HEK293 (cell line): ENCODE results near the gene UBR4.

Source experiments
- CTCF ChIA-PET: fragments of 350-600 bp; formaldehyde crosslinking; extraction: SDS; loops from one replicate; lab custom pipeline; 2021; ENCODE audit warnings: antibody characterized with exemption; lab: Yijun Ruan, JAX
- POLR2A ChIA-PET: fragments of 300-600 bp; formaldehyde crosslinking; extraction: SDS; loops from one replicate; lab custom pipeline; 2020; ENCODE audit warnings: antibody characterized with exemption, inconsistent platforms; lab: Yijun Ruan, JAX
- H3K27ac ChIP-seq: fragments of 200-500 bp; sonication (Bioruptor generic); 2 replicates; pipeline ENCODE4 v1.5.1; 2014; ENCODE audit warnings: low read depth, low read length, control low read depth, inconsistent platforms; ENCODE audit errors: extremely low read depth
- H3K36me3 ChIP-seq, 2 experiments: fragments of 200-500 bp in 1 of 2; sonication (Bioruptor generic) in 1 of 2; 1 replicate in 1 of 2; 2 replicates in 1 of 2; pipeline ENCODE4 v1.5.1; 2014 to 2017; ENCODE audit warnings: inconsistent platforms in 2 of 2, low read length in 2 of 2; ENCODE audit not compliant: control insufficient read depth in 2 of 2, insufficient read depth in 1 of 2
- H3K4me1 ChIP-seq: fragments of 200-500 bp; sonication (Bioruptor generic); 2 replicates; pipeline ENCODE4 v1.5.1; 2014; ENCODE audit warnings: mild to moderate bottlenecking, low read length, inconsistent platforms; ENCODE audit not compliant: control insufficient read depth, insufficient read depth
- H3K4me3 ChIP-seq: 2 replicates; pipeline ENCODE4 v1.5.1; 2011; ENCODE audit warnings: low read depth, mild to moderate bottlenecking, control low read depth, low read length, moderate library complexity
- H3K9me3 ChIP-seq: fragments of 200-500 bp; sonication (Bioruptor generic); 2 replicates; pipeline ENCODE4 v1.5.1; 2014; ENCODE audit warnings: low read depth, low read length, inconsistent platforms; ENCODE audit not compliant: control insufficient read depth, insufficient read depth
- FEZF1 ChIP-seq: fragments of 450-650 bp; formaldehyde crosslinking; IDR thresholded peaks from 2 replicates; pipeline ENCODE4 v1.5.1; 2016; ENCODE audit warnings: missing biosample characterization, missing genetic modification characterization
- KLF16 ChIP-seq: fragments of 450-650 bp; formaldehyde crosslinking; IDR thresholded peaks from 2 replicates; pipeline ENCODE4 v1.5.1; 2017; ENCODE audit warnings: missing biosample characterization, missing genetic modification characterization
- PRDM6 ChIP-seq: fragments of 450-650 bp; formaldehyde crosslinking; IDR thresholded peaks from 2 replicates; pipeline ENCODE4 v1.5.1; 2017; ENCODE audit warnings: missing biosample characterization, missing genetic modification characterization
- SP3 ChIP-seq: fragments of 450-650 bp; formaldehyde crosslinking; IDR thresholded peaks from 2 replicates; pipeline ENCODE4 v1.5.1; 2016; ENCODE audit warnings: missing biosample characterization, missing genetic modification characterization
- ZNF132 ChIP-seq: fragments of 450-650 bp; formaldehyde crosslinking; IDR thresholded peaks from 2 replicates; pipeline ENCODE4 v1.5.1; 2017; ENCODE audit warnings: missing biosample characterization, missing genetic modification characterization, borderline replicate concordance
- ZNF133 ChIP-seq: fragments of 450-650 bp; formaldehyde crosslinking; IDR thresholded peaks from 2 replicates; pipeline ENCODE4 v1.5.1; 2016; ENCODE audit warnings: missing biosample characterization, missing genetic modification characterization
- ZNF157 ChIP-seq: fragments of 450-650 bp; formaldehyde crosslinking; IDR thresholded peaks from 2 replicates; pipeline ENCODE4 v1.5.1; 2016; ENCODE audit warnings: missing biosample characterization, missing genetic modification characterization
- ZNF16 ChIP-seq: fragments of 450-650 bp; formaldehyde crosslinking; IDR thresholded peaks from 2 replicates; pipeline ENCODE4 v1.5.1; 2016; ENCODE audit warnings: low read depth, missing biosample characterization, missing genetic modification characterization
- ZNF292 ChIP-seq: fragments of 450-650 bp; formaldehyde crosslinking; IDR thresholded peaks from 2 replicates; pipeline ENCODE4 v1.5.1; 2016; ENCODE audit warnings: low read depth, missing biosample characterization, missing genetic modification characterization, borderline replicate concordance
- ZNF426 ChIP-seq: fragments of 450-650 bp; formaldehyde crosslinking; IDR thresholded peaks from 2 replicates; pipeline ENCODE4 v1.5.1; 2017; ENCODE audit warnings: missing biosample characterization, missing genetic modification characterization, mild to moderate bottlenecking, inconsistent platforms, moderate library complexity
- ZNF473 ChIP-seq: fragments of 450-650 bp; formaldehyde crosslinking; IDR thresholded peaks from 2 replicates; pipeline ENCODE4 v1.5.1; 2017; ENCODE audit warnings: missing biosample characterization, missing genetic modification characterization
- ZNF501 ChIP-seq: fragments of 450-650 bp; formaldehyde crosslinking; IDR thresholded peaks from 2 replicates; pipeline ENCODE4 v1.5.1; 2016; ENCODE audit warnings: missing biosample characterization, missing genetic modification characterization
- ZNF658 ChIP-seq: fragments of 450-650 bp; formaldehyde crosslinking; IDR thresholded peaks from 2 replicates; pipeline ENCODE4; 2016; ENCODE audit warnings: missing biosample characterization, missing genetic modification characterization
- TF ChIP-seq, protein P1 (sequence below): fragments of 450-650 bp; formaldehyde crosslinking; IDR thresholded peaks from 2 replicates; pipeline ENCODE4 v1.5.1; 2016; ENCODE audit warnings: missing biosample characterization, missing genetic modification characterization, low read depth
- TF ChIP-seq, protein P2 (sequence below): IDR thresholded peaks from 2 replicates; pipeline ENCODE4 v1.6.1; 2011; ENCODE audit warnings: mild to moderate bottlenecking, low read depth, low read length, borderline replicate concordance
- TF ChIP-seq, protein P3 (sequence below): fragments of 450-650 bp; formaldehyde crosslinking; IDR thresholded peaks from 2 replicates; pipeline ENCODE4 v1.5.1; 2016; ENCODE audit warnings: missing biosample characterization, missing genetic modification characterization

Gene UBR4

DNA sequence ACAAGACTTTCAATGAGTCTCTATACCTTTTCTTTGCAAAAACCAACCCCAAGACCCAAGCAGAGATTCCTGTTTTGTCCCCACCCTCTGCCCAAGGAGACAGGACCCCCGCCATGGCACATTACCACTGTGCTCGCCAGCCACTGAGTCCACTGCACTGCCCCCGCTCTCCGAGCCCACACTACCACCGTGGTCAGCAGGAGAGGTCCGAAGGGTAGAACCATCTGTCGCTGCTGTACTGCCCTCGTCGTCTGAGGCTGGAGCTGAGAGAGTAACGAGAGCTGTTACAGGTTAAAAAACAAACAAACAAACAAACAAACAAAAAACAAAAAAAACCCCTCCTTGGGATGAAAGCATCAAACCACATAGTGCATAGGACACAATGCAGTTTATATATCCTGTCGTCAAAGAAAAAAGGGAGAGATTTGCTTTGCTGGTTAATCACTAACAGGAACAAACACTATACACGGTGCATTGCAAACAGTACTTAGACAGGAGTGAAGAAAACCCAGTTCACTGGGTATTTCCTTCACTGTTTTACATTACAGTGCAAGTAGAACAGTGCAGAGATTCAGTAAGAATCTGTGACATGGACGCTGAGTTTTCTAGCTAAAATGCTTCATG is 71.0 kb downstream of the UBR4 start (continued):
- no peak for TF ChIP-seq FEZF1 (tag by site-specific recombination)
- no peak for TF ChIP-seq ZNF16 (tag by site-specific recombination)
- TF ChIP-seq ZNF132 (tag by site-specific recombination): no peak

DNA sequence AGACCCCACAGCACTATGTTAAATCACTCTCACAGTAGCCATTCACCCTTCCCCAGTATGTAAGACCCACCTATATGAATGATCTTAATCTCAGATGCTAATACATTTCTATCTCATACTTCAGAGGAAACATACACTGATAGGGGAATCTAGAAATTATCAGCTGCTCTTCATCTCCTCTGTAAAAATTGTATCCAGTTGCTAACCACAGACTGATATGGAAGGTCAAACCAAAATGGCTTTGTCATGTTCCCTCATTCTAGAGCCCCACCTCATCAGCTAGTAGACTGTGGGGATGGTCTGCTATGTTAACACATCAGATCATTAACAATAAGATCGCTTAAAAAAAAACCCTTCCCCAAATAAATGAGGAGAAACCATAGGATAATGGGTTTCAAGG is 71.7 kb downstream of the UBR4 start:
- POLR2A ChIA-PET: no interaction called here
- Histone ChIP-seq H3K4me1 (no peaks in the 10 kb centered on the region), H3K27ac (no peak overlapping the region)

DNA sequence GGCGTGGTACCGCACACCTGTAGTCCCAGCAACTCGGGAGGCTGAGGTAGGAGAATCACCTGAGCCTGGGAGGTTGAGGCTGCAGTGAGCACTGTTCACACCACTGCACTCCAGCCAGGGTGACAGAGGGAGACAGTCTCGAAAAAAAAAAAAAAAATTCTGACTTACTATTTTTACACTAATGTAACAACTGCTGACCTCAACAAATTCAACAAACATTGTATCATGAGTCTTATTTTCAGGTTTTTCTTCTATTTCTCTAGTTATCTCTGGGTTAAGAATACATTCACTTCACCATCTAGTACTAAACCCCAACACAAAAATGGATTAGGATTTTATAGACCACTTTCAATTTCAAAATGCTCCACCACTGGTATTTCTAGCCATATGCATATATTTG is 72.9 kb downstream of the UBR4 start:
- CTCF ChIA-PET: no interaction called here
- no peaks in the 10 kb centered on the region for H3K9me3 ChIP-seq
- peaks cover 61 to 98% of the 10 kb centered on the region in 2 experiments for H3K36me3 ChIP-seq
- TF ChIP-seq, protein P1, sequence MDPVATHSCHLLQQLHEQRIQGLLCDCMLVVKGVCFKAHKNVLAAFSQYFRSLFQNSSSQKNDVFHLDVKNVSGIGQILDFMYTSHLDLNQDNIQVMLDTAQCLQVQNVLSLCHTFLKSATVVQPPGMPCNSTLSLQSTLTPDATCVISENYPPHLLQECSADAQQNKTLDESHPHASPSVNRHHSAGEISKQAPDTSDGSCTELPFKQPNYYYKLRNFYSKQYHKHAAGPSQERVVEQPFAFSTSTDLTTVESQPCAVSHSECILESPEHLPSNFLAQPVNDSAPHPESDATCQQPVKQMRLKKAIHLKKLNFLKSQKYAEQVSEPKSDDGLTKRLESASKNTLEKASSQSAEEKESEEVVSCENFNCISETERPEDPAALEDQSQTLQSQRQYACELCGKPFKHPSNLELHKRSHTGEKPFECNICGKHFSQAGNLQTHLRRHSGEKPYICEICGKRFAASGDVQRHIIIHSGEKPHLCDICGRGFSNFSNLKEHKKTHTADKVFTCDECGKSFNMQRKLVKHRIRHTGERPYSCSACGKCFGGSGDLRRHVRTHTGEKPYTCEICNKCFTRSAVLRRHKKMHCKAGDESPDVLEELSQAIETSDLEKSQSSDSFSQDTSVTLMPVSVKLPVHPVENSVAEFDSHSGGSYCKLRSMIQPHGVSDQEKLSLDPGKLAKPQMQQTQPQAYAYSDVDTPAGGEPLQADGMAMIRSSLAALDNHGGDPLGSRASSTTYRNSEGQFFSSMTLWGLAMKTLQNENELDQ: no peak
- TF ChIP-seq ZNF426 (tag by site-specific recombination) (no peak), ZNF658 (tag by site-specific recombination) (no peak), ZNF292 (tag by site-specific recombination) (no peak), ZNF501 (tag by site-specific recombination) (no peak), ZNF473 (tag by site-specific recombination) (no peak)
- TF ChIP-seq, protein P2, sequence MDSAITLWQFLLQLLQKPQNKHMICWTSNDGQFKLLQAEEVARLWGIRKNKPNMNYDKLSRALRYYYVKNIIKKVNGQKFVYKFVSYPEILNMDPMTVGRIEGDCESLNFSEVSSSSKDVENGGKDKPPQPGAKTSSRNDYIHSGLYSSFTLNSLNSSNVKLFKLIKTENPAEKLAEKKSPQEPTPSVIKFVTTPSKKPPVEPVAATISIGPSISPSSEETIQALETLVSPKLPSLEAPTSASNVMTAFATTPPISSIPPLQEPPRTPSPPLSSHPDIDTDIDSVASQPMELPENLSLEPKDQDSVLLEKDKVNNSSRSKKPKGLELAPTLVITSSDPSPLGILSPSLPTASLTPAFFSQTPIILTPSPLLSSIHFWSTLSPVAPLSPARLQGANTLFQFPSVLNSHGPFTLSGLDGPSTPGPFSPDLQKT: no peak
- H3K27ac ChIP-seq: no peak overlapping the region
- no peaks in the 10 kb centered on the region for H3K4me1 ChIP-seq
- no peak overlapping the region for H3K4me3 ChIP-seq
- POLR2A ChIA-PET: no interaction called here

More for the DNA sequence above, 71.7 kb downstream of the UBR4 start:
- TF ChIP-seq, protein P3, sequence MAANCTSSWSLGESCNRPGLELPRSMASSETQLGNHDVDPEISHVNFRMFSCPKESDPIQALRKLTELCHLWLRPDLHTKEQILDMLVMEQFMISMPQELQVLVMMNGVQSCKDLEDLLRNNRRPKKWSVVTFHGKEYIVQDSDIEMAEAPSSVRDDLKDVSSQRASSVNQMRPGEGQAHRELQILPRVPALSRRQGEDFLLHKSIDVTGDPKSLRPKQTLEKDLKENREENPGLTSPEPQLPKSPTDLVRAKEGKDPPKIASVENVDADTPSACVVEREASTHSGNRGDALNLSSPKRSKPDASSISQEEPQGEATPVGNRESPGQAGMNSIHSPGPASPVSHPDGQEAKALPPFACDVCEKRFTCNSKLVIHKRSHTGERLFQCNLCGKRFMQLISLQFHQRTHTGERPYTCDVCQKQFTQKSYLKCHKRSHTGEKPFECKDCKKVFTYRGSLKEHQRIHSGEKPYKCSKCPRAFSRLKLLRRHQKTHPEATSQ: no peak
- no peak for TF ChIP-seq ZNF133 (tag by site-specific recombination)
- no peak for TF ChIP-seq ZNF157
- TF ChIP-seq SP3 (tag by site-specific recombination): no peak
- TF ChIP-seq KLF16 (tag by site-specific recombination): no peak
- no peak for TF ChIP-seq PRDM6 (tag by site-specific recombination)
- CTCF ChIA-PET: interaction anchor here (1.2 kb wide), 1 partner anchor 225 kb away, joined by 6 read pairs; no protein-coding TSS in a partner anchor
- Histone ChIP-seq H3K4me3 (no peak overlapping the region), H3K9me3 (no peaks in the 10 kb centered on the region), H3K36me3 (peaks cover 58 to 99% of the 10 kb centered on the region in 2 experiments)
